Naive thymus-derived CD4-positive, alpha-beta T cell (primary cell): ENCODE data around the gene MPG. TPM values are rescaled to one million over a fixed set of nuclear protein-coding genes. Genes with fewer than 3 reads are reported as not detected.

Experiments
- ATAC-seq: fragments of 150-1000 bp; cut with Tn5 transposase; 2 replicates; pipeline ENCODE4 v1.10.0; 2021; ENCODE audit warnings: mild to moderate bottlenecking, moderate library complexity
- CTCF ChIA-PET: fragments of 350-600 bp; sonication (Branson Sonifier 250); formaldehyde crosslinking; loops from one replicate; lab custom pipeline; 2021; ENCODE audit warnings: antibody characterized with exemption; lab: Charles Lee
- POLR2A ChIA-PET: fragments of 350-600 bp; sonication (Branson Sonifier 250); formaldehyde crosslinking; loops from one replicate; lab custom pipeline; 2021; ENCODE audit warnings: antibody characterized with exemption, inconsistent platforms; lab: Charles Lee
- DNase-seq, 9 donors: peaks; one replicate each; pipeline versions ENCODE4 v3.0.0 to v3.0.0-alpha.2; 2020 to 2022; ENCODE audit warnings: mixed read lengths in 1 of 9
- H3K27ac ChIP-seq: one replicate; pipeline ENCODE4 v1.7.0; 2013; ENCODE audit warnings: mild to moderate bottlenecking, low read depth, low read length, moderate library complexity
- H3K27me3 ChIP-seq, 2 donors: one replicate each; pipeline ENCODE4 v1.7.0; 2013; ENCODE audit warnings: low read length in 2 of 2, mild to moderate bottlenecking in 2 of 2, moderate library complexity in 2 of 2; ENCODE audit not compliant: control insufficient read depth in 2 of 2, insufficient read depth in 2 of 2
- H3K36me3 ChIP-seq, 3 experiments: 1 replicate in 2 of 3; 2 replicates in 1 of 3; pipeline ENCODE4 v1.7.0; 2013; ENCODE audit warnings: low read length in 3 of 3, mild to moderate bottlenecking in 3 of 3, moderate library complexity in 1 of 3; ENCODE audit not compliant: insufficient read depth in 3 of 3, control insufficient read depth in 2 of 3
- H3K4me1 ChIP-seq, 2 donors: one replicate each; pipeline ENCODE4 v1.7.0; 2013; ENCODE audit warnings: low read length in 2 of 2, mild to moderate bottlenecking in 2 of 2, moderate library complexity in 1 of 2; ENCODE audit not compliant: control insufficient read depth in 2 of 2, insufficient read depth in 2 of 2
- H3K4me3 ChIP-seq: 2 replicates; pipeline ENCODE4 v1.7.0; 2013; ENCODE audit warnings: mild to moderate bottlenecking, low read length
- H3K9me3 ChIP-seq, 3 experiments: 1 replicate in 2 of 3; 2 replicates in 1 of 3; pipeline ENCODE4 v1.7.0; 2013; ENCODE audit warnings: low read length in 3 of 3; ENCODE audit not compliant: control insufficient read depth in 2 of 3
- H3K27ac Mint-ChIP-seq, 9 donors: one replicate each; pipeline ENCODE4 v1.8.0; 2020 to 2022; ENCODE audit warnings: mixed read lengths in 9 of 9, mild to moderate bottlenecking in 8 of 9, moderate library complexity in 5 of 9, inconsistent platforms in 2 of 9
- H3K27me3 Mint-ChIP-seq, 5 donors: one replicate each; pipeline ENCODE4 v1.8.0; 2021 to 2022; ENCODE audit warnings: mixed read lengths in 5 of 5, mild to moderate bottlenecking in 1 of 5
- H3K36me3 Mint-ChIP-seq, 5 donors: one replicate each; pipeline ENCODE4 v1.8.0; 2020 to 2022; ENCODE audit warnings: mixed read lengths in 5 of 5, mild to moderate bottlenecking in 3 of 5, inconsistent platforms in 1 of 5
- H3K4me1 Mint-ChIP-seq, 7 donors: one replicate each; pipeline ENCODE4 v1.8.0; 2020 to 2022; ENCODE audit warnings: mixed read lengths in 7 of 7, mild to moderate bottlenecking in 3 of 7, inconsistent platforms in 1 of 7
- H3K4me3 Mint-ChIP-seq, 10 donors: one replicate each; pipeline ENCODE4 v1.8.0; 2020 to 2022; ENCODE audit warnings: mild to moderate bottlenecking in 10 of 10, mixed read lengths in 10 of 10, moderate library complexity in 6 of 10, inconsistent platforms in 2 of 10
- H3K9me3 Mint-ChIP-seq, 11 donors: one replicate each; pipeline ENCODE4 v1.8.0; 2020 to 2022; ENCODE audit warnings: mixed read lengths in 11 of 11, mild to moderate bottlenecking in 4 of 11, inconsistent platforms in 1 of 11, moderate library complexity in 1 of 11
- intact Hi-C, 2 donors: fragments of 100-400 bp; cut with micrococcal nuclease; formaldehyde crosslinking; loops; one replicate each; pipeline ENCODE4 v1.15.1; 2023
- polyA plus RNA-seq, 2 donors: library from polyadenylated mRNA; unstranded; fragments of 300-500 nt; fragmentation: Illumina TruSeq; gene quantifications; one replicate each; pipeline ENCODE4 v1.2.3, GENCODE V29; 2021
- total RNA-seq, 6 experiments: library from RNA in 5 of 6; stranded (reverse) in 5 of 6; gene quantifications; 1 replicate in 5 of 6; 2 replicates in 1 of 6; pipeline ENCODE4 v1.2.3 and lab custom pipeline; 2021 to 2026

MPG gene
- total and polyA plus RNA-seq, 7 experiments from 2014 or later = 17.5 to 59.5 (median 25.7) TPM

- Mint-ChIP-seq H3K27ac (peak overlapping the region in 1 of 9 donors; percentile 63), H3K36me3 (no peaks in the 10 kb centered on the region), H3K4me3 (no peak overlapping the region), H3K4me1 (peaks cover 0 to 8% (median 3%) of the 10 kb centered on the region in 7 donors), H3K9me3 (no peaks in the 10 kb centered on the region), H3K27me3 (peaks cover 0 to 20% (median 12%) of the 10 kb centered on the region in 5 donors)
- no peaks in the 10 kb centered on the region for H3K4me1 ChIP-seq
- DNase-seq (peak; percentile 67 to 89 (median 81)), ATAC-seq (peak; percentile 91)
- H3K27me3 ChIP-seq = no peaks in the 10 kb centered on the region
- H3K36me3 ChIP-seq = no peaks in the 10 kb centered on the region
- ChIA-PET POLR2A (interaction anchor here (1.4 to 1.7 kb wide), 2 partner anchors 29 to 32 kb away, joined by 4 to 7 read pairs; no protein-coding TSS in a partner anchor), CTCF (interaction anchor here (0.7 to 6.4 kb wide), 14 partner anchors 9 to 296 kb away, joined by 3 to 96 read pairs (median 4); partner anchors contain the start of genes HBQ1 and POLR3K)
- H3K4me3 ChIP-seq = no peak overlapping the region
- intact Hi-C loops = loop anchor here (1.0 kb wide), 3 partner anchors 32 to 297 kb away; no protein-coding TSS in a partner anchor
- no peak overlapping the region for H3K27ac ChIP-seq
- H3K9me3 ChIP-seq = no peaks in the 10 kb centered on the region
Observed at GRCh38 chr16:65745-66144, 12.3 kb upstream of the MPG start.

- Mint-ChIP-seq H3K27me3 (peaks cover 0 to 26% (median 17%) of the 10 kb centered on the region in 5 donors), H3K27ac (no peak overlapping the region), H3K4me1 (peaks cover 0 to 8% (median 3%) of the 10 kb centered on the region in 7 donors), H3K9me3 (no peaks in the 10 kb centered on the region), H3K36me3 (no peaks in the 10 kb centered on the region), H3K4me3 (no peak overlapping the region)
- Histone ChIP-seq H3K4me1 (no peaks in the 10 kb centered on the region), H3K27ac (no peak overlapping the region), H3K27me3 (no peaks in the 10 kb centered on the region), H3K9me3 (no peaks in the 10 kb centered on the region), H3K36me3 (no peaks in the 10 kb centered on the region), H3K4me3 (no peak overlapping the region)
- DNase-seq = no peak
- POLR2A ChIA-PET = interaction anchor here (1.7 kb wide), 1 partner anchor 31 kb away, joined by 7 read pairs; no protein-coding TSS in a partner anchor
- intact Hi-C loops = no loop called here
- CTCF ChIA-PET = interaction anchor here (0.5 to 6.4 kb wide), 10 partner anchors 10 to 295 kb away, joined by 3 to 96 read pairs (median 5); partner anchors contain the start of gene HBQ1
- ATAC-seq = no peak
Observed at GRCh38 chr16:66309-67182, 11.5 kb upstream of the MPG start.

- Mint-ChIP-seq H3K36me3 (no peaks in the 10 kb centered on the region), H3K27ac (no peak overlapping the region), H3K27me3 (peaks cover 0 to 29% (median 17%) of the 10 kb centered on the region in 5 donors), H3K4me1 (peaks cover 0 to 8% (median 3%) of the 10 kb centered on the region in 7 donors), H3K9me3 (no peaks in the 10 kb centered on the region), H3K4me3 (no peak overlapping the region)
- H3K27me3 ChIP-seq = no peaks in the 10 kb centered on the region
- H3K4me3 ChIP-seq = no peak overlapping the region
- no peaks in the 10 kb centered on the region for H3K9me3 ChIP-seq
- no peak overlapping the region for H3K27ac ChIP-seq
- ChIA-PET CTCF (interaction anchor here (0.5 to 6.4 kb wide), 6 partner anchors 9 to 295 kb away, joined by 3 to 96 read pairs (median 7); no protein-coding TSS in a partner anchor), POLR2A (no interaction called here)
- DNase-seq (no peak), ATAC-seq (no peak)
- intact Hi-C loops = no loop called here
- no peaks in the 10 kb centered on the region for H3K4me1 ChIP-seq
- H3K36me3 ChIP-seq = no peaks in the 10 kb centered on the region
Observed at GRCh38 chr16:67183-67791, 10.7 kb upstream of the MPG start.

- Mint-ChIP-seq H3K4me3 (no peak overlapping the region), H3K4me1 (peaks cover 4 to 12% (median 7%) of the 10 kb centered on the region in 7 donors), H3K36me3 (peaks cover 0 to 4% (median 0%) of the 10 kb centered on the region in 5 donors), H3K27ac (no peak overlapping the region), H3K9me3 (no peaks in the 10 kb centered on the region), H3K27me3 (peaks cover 5 to 34% (median 21%) of the 10 kb centered on the region in 5 donors)
- H3K36me3 ChIP-seq = no peaks in the 10 kb centered on the region
- ChIA-PET CTCF (interaction anchor here (0.6 to 6.4 kb wide), 5 partner anchors 23 to 68 kb away, joined by 3 to 96 read pairs (median 5); no protein-coding TSS in a partner anchor), POLR2A (no interaction called here)
- DNase-seq (no peak), ATAC-seq (no peak)
- intact Hi-C loops = no loop called here
- no peaks in the 10 kb centered on the region for H3K9me3 ChIP-seq
- H3K4me3 ChIP-seq = no peak overlapping the region
- no peaks in the 10 kb centered on the region for H3K27me3 ChIP-seq
- no peak overlapping the region for H3K27ac ChIP-seq
- H3K4me1 ChIP-seq = no peaks in the 10 kb centered on the region
Observed at GRCh38 chr16:67884-68789, 9.9 kb upstream of the MPG start.

GRCh38 chr16:69181-69580 lies 8.8 kb upstream of the MPG start:
- H3K4me3 ChIP-seq = no peak overlapping the region
- POLR2A ChIA-PET = no interaction called here
- peaks cover 6 to 43% (median 29%) of the 10 kb centered on the region in 5 donors for H3K27me3 Mint-ChIP-seq
- peaks cover 5 to 12% (median 7%) of the 10 kb centered on the region in 7 donors for H3K4me1 Mint-ChIP-seq
- intact Hi-C loops = no loop called here
- no peaks in the 10 kb centered on the region for H3K27me3 ChIP-seq
- H3K9me3 Mint-ChIP-seq = no peaks in the 10 kb centered on the region
- H3K36me3 ChIP-seq = no peaks in the 10 kb centered on the region
- ATAC-seq = no peak
- DNase-seq = no peak
- CTCF ChIA-PET = interaction anchor here (1.0 to 3.0 kb wide), 2 partner anchors 27 to 67 kb away, joined by 3 to 21 read pairs; no protein-coding TSS in a partner anchor
- H3K9me3 ChIP-seq = no peaks in the 10 kb centered on the region
- peaks cover 0 to 4% (median 0%) of the 10 kb centered on the region in 5 donors for H3K36me3 Mint-ChIP-seq
- no peak overlapping the region for H3K4me3 Mint-ChIP-seq
- no peaks in the 10 kb centered on the region for H3K4me1 ChIP-seq
- H3K27ac ChIP-seq = no peak overlapping the region
- H3K27ac Mint-ChIP-seq = peak overlapping the region in 1 of 9 donors; percentile 28
